ENCODE results near the gene EPSTI1. TPM values are rescaled to one million over a fixed set of nuclear protein-coding genes. Genes with fewer than 3 reads are reported as not detected.

Gene EPSTI1
- total and polyA plus RNA-seq, 10 of the 15 experiments (the other 5 are each of a cell fraction or from before 2014, with no cell fraction given): 4.7 to 32.0 (median 24.2) TPM

DNA sequence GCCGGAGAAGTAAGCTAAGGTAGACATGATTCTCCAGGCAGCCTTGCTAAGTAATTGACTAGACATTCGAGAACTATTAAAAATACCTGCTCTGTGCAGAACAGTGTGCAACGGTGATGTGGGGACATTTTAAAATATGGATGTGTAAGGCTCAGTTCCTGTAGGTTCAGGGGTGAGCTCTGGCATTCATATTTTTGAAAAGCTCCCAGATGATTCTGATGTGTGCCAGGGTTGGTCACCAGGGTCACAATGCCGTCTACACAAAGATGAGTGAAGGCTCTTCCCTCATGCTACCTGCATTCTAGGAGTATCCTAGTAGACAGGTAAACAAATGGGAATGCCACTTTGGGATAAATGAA lies 702 bp upstream of the EPSTI1 start (continued):
- TF ChIP-seq, protein P1, sequence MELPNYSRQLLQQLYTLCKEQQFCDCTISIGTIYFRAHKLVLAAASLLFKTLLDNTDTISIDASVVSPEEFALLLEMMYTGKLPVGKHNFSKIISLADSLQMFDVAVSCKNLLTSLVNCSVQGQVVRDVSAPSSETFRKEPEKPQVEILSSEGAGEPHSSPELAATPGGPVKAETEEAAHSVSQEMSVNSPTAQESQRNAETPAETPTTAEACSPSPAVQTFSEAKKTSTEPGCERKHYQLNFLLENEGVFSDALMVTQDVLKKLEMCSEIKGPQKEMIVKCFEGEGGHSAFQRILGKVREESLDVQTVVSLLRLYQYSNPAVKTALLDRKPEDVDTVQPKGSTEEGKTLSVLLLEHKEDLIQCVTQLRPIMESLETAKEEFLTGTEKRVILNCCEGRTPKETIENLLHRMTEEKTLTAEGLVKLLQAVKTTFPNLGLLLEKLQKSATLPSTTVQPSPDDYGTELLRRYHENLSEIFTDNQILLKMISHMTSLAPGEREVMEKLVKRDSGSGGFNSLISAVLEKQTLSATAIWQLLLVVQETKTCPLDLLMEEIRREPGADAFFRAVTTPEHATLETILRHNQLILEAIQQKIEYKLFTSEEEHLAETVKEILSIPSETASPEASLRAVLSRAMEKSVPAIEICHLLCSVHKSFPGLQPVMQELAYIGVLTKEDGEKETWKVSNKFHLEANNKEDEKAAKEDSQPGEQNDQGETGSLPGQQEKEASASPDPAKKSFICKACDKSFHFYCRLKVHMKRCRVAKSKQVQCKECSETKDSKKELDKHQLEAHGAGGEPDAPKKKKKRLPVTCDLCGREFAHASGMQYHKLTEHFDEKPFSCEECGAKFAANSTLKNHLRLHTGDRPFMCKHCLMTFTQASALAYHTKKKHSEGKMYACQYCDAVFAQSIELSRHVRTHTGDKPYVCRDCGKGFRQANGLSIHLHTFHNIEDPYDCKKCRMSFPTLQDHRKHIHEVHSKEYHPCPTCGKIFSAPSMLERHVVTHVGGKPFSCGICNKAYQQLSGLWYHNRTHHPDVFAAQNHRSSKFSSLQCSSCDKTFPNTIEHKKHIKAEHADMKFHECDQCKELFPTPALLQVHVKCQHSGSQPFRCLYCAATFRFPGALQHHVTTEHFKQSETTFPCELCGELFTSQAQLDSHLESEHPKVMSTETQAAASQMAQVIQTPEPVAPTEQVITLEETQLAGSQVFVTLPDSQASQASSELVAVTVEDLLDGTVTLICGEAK (IDR thresholded peaks at IDR 0.05; ENCODE audit: borderline replicate concordance): no peak
- TF ChIP-seq NBN (IDR thresholded peaks at IDR 0.05) (no peak), HDAC6 (IDR thresholded peaks at IDR 0.05; ENCODE audit: unreplicated experiment) (no peak), CHD4 (IDR thresholded peaks at IDR 0.05) (no peak), ZNF217 (IDR thresholded peaks at IDR 0.05) (no peak), MXI1 (IDR thresholded peaks at IDR 0.05; ENCODE audit: low read depth, low read length) (no peak), SREBF1 (IDR thresholded peaks at IDR 0.05; ENCODE audit: low read length) (no peak)
- TF ChIP-seq, protein P2, sequence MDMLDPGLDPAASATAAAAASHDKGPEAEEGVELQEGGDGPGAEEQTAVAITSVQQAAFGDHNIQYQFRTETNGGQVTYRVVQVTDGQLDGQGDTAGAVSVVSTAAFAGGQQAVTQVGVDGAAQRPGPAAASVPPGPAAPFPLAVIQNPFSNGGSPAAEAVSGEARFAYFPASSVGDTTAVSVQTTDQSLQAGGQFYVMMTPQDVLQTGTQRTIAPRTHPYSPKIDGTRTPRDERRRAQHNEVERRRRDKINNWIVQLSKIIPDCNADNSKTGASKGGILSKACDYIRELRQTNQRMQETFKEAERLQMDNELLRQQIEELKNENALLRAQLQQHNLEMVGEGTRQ (IDR thresholded peaks at IDR 0.05; ENCODE audit: borderline replicate concordance, low read depth, low read length): no peak

Measured in GM12878 (cell line).